PC-9 (cell line): ENCODE results near the gene PTDSS2. TPM values are rescaled to one million over a fixed set of nuclear protein-coding genes. Genes with fewer than 3 reads are reported as not detected.

Experiments used
- BruUV-seq: library from RNA; stranded (reverse); fragments of 400-500 nt; replicated peaks from 2 replicates; lab custom pipeline; 2021; lab: Mats Ljungman, UMichigan
- CTCF ChIA-PET: fragments of 300-600 bp; sonication (Branson Sonifier 250); formaldehyde crosslinking; loops from one replicate; lab custom pipeline; 2022; ENCODE audit warnings: antibody characterized with exemption; lab: Charles Lee
- POLR2A ChIA-PET: fragments of 300-600 bp; sonication (Branson Sonifier 250); formaldehyde crosslinking; loops from one replicate; lab custom pipeline; 2022; ENCODE audit warnings: antibody characterized with exemption; ENCODE audit not compliant: unreplicated experiment; lab: Charles Lee
- DNase-seq, 2 experiments: peaks; one replicate each; pipeline versions ENCODE4 v3.0.0 to v3.0.0-alpha.2; 2015 to 2022; ENCODE audit warnings: mixed read lengths in 1 of 2
- H2AFZ ChIP-seq: fragments of 200-600 bp; sonication (generic); 2 replicates; pipeline ENCODE4 v1.8.1; 2017; ENCODE audit warnings: antibody characterized with exemption
- H3F3A ChIP-seq: fragments of 200-600 bp; sonication (generic); 2 replicates; pipeline ENCODE4 v1.8.1; 2017; ENCODE audit warnings: antibody characterized with exemption, mild to moderate bottlenecking, low read depth; ENCODE audit not compliant: insufficient read depth
- H3K27ac ChIP-seq: fragments of 200-600 bp; sonication (generic); 2 replicates; pipeline ENCODE4 v1.6.1; 2016; ENCODE audit warnings: mixed run types
- H3K27me3 ChIP-seq: fragments of 200-600 bp; sonication (generic); 2 replicates; pipeline ENCODE4 v1.6.1; 2016; ENCODE audit warnings: low read depth, mixed run types; ENCODE audit not compliant: insufficient read depth
- H3K36me3 ChIP-seq: fragments of 200-600 bp; sonication (generic); 2 replicates; pipeline ENCODE4 v1.6.1; 2016; ENCODE audit warnings: low read depth, mixed run types
- H3K4me1 ChIP-seq: fragments of 200-600 bp; sonication (generic); replicated peaks from 2 replicates; pipeline ENCODE4 v1.6.1; 2016; ENCODE audit warnings: mixed run types; ENCODE audit not compliant: insufficient read depth
- H3K4me2 ChIP-seq: fragments of 200-600 bp; sonication (generic); 2 replicates; pipeline ENCODE4 v1.6.1; 2017; ENCODE audit warnings: mixed run types
- H3K4me3 ChIP-seq: fragments of 200-600 bp; sonication (generic); 2 replicates; pipeline ENCODE4 v1.6.1; 2016; ENCODE audit warnings: mixed run types
- H3K79me2 ChIP-seq: fragments of 200-600 bp; sonication (generic); 2 replicates; pipeline ENCODE4 v1.6.1; 2017; ENCODE audit warnings: low read depth, mixed run types
- H3K9me2 ChIP-seq: fragments of 200-600 bp; sonication (generic); 2 replicates; pipeline ENCODE4 v1.8.1; 2017; ENCODE audit warnings: mild to moderate bottlenecking; ENCODE audit not compliant: insufficient read depth
- H3K9me3 ChIP-seq: fragments of 200-600 bp; sonication (generic); 2 replicates; pipeline ENCODE4 v1.8.1; 2016; ENCODE audit warnings: low read depth; ENCODE audit not compliant: insufficient read depth
- H4K20me1 ChIP-seq: fragments of 200-600 bp; sonication (generic); 2 replicates; pipeline ENCODE4 v1.8.1; 2017; ENCODE audit not compliant: insufficient read depth
- EZH2 ChIP-seq: fragments of 200-600 bp; sonication (generic); IDR thresholded peaks from 2 replicates; pipeline ENCODE4 v1.8.0; 2017; ENCODE audit warnings: antibody characterized with exemption, low read depth
- intact Hi-C: fragments of 100-400 bp; cut with micrococcal nuclease; formaldehyde crosslinking; loops from one replicate; pipeline ENCODE4 v1.10.0; 2022; ENCODE audit not compliant: unreplicated experiment
- total RNA-seq: library from RNA; stranded (reverse); gene quantifications from 2 replicates; pipeline ENCODE4 v1.2.3, GENCODE V29; 2021
- TF ChIP-seq, protein P1 (sequence below): fragments of 200-600 bp; sonication (generic); conservative IDR thresholded peaks from 2 replicates; pipeline ENCODE4 v1.6.1; 2017; ENCODE audit warnings: mixed run types, antibody characterized with exemption, mild to moderate bottlenecking, moderate library complexity

PTDSS2 gene
- total RNA-seq, 1 experiment from 2014 or later, result 32.5 TPM

DNA sequence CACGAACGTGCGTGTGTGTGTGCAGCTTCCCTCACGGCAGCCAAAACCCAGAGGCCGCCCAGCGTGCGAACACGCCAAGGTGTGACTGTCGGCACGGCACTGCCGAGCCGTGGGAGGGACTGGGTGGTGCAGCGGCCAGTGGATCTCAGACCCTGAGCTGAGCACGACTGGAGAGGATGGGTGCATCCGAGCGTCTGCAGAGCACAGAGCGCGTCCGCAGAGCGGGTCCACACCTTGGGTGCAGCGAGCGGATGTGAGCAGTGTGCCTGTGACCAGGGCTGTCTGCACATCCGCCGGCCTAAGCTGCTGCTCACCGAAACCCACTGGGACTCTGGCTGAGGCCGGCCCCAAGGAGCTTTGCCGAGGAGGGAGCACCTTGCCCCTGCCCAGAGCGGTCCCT lies 22.7 kb downstream of the PTDSS2 start:
- BruUV-seq, result no TSS peak
- intact Hi-C loops, result no loop called here
- H3K9me3 ChIP-seq, result no peaks in the 10 kb centered on the region
- no peaks in the 10 kb centered on the region for H3K79me2 ChIP-seq
- no peak overlapping the region for H3K4me3 ChIP-seq
- H3F3A ChIP-seq, result no peaks in the 10 kb centered on the region
- no peak overlapping the region for H3K27ac ChIP-seq
- no peaks in the 10 kb centered on the region for H3K4me1 ChIP-seq
- no peaks in the 10 kb centered on the region for H3K9me2 ChIP-seq
- CTCF ChIA-PET, result no interaction called here
- no peaks in the 10 kb centered on the region for H3K36me3 ChIP-seq
- POLR2A ChIA-PET, result no interaction called here
- H3K4me2 ChIP-seq, result no peak overlapping the region
- no peaks in the 10 kb centered on the region for H4K20me1 ChIP-seq
- H3K27me3 ChIP-seq, result no peaks in the 10 kb centered on the region
- TF ChIP-seq, protein P1, sequence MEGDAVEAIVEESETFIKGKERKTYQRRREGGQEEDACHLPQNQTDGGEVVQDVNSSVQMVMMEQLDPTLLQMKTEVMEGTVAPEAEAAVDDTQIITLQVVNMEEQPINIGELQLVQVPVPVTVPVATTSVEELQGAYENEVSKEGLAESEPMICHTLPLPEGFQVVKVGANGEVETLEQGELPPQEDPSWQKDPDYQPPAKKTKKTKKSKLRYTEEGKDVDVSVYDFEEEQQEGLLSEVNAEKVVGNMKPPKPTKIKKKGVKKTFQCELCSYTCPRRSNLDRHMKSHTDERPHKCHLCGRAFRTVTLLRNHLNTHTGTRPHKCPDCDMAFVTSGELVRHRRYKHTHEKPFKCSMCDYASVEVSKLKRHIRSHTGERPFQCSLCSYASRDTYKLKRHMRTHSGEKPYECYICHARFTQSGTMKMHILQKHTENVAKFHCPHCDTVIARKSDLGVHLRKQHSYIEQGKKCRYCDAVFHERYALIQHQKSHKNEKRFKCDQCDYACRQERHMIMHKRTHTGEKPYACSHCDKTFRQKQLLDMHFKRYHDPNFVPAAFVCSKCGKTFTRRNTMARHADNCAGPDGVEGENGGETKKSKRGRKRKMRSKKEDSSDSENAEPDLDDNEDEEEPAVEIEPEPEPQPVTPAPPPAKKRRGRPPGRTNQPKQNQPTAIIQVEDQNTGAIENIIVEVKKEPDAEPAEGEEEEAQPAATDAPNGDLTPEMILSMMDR, result no peak
- TF ChIP-seq EZH2, result no peak
- no peak for DNase-seq
- no peak overlapping the region for H2AFZ ChIP-seq

DNA sequence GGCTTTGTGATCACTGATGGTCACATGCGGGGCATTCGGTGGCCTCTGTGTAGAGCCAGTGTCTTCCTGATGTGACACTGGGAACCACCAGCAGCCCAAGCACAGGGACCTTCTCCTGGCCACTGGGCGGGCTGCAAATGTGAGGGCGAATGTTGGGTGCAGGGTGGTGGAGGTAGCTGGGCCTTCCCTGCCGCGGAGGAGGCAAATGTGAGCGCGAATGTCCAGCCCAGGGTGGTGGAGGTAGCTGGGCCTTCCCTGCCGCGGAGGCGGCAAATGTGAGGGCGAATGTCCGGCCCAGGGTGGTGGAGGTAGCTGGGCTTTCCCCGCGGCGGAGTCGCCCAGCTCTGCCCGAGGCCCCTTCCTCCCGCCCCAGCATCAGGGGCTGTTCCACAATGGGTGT lies 23.3 kb downstream of the PTDSS2 start:
- CTCF ChIA-PET, result no interaction called here
- DNase-seq, result no peak
- H3K9me2 ChIP-seq, result no peaks in the 10 kb centered on the region
- BruUV-seq, result no TSS peak
- no peaks in the 10 kb centered on the region for H3K4me1 ChIP-seq
- H4K20me1 ChIP-seq, result no peaks in the 10 kb centered on the region
- no peaks in the 10 kb centered on the region for H3K9me3 ChIP-seq
- intact Hi-C loops, result no loop called here
- H3K27me3 ChIP-seq, result no peaks in the 10 kb centered on the region
- no peaks in the 10 kb centered on the region for H3K36me3 ChIP-seq
- no peak overlapping the region for H3K4me2 ChIP-seq
- no peaks in the 10 kb centered on the region for H3F3A ChIP-seq
- no peaks in the 10 kb centered on the region for H3K79me2 ChIP-seq
- no peak for TF ChIP-seq EZH2
- no peak overlapping the region for H2AFZ ChIP-seq
- POLR2A ChIA-PET, result no interaction called here
- H3K27ac ChIP-seq, result no peak overlapping the region
- no peak overlapping the region for H3K4me3 ChIP-seq

DNA sequence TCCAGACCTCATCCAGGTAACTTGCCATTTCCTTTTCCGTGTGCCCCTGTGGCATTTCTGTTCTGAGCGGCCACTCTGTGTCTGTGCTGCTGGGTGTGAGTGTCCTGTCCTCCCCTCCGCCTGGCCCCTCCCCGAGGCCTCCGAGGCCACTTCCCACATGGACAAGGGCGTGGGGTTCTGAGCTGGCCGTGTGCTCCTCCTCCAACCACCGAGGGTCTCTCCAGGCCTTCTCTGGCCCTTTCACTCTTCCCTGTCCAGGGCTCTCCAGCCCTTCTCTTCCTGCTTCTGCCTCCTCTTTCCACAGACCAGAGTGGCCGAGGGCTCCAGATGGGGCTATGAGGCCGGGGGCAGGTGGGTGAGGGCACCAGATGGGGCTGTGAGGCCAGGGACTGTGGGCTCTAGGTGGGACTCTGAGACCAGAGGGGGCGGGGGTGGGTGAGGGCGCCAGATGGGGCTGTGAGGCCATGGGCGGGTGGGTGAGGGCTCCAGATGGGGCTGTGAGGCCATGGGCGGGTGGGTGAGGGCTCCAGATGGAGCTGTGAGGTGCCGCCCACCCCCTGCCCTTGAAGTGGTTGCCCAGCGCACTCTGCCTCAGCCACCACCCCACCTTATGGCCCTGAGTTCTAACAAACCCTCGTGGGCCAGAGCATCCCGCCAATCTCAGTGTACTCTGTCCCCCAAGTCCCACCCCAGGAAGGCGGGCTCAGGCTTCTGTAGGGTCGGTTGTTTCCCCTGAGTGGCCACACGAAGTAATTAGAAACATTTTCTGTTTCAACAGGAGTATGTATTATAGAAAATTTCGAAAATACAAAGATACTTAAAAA lies 24.1 kb downstream of the PTDSS2 start:
- Histone ChIP-seq H3K79me2 (no peaks in the 10 kb centered on the region), H3K36me3 (no peaks in the 10 kb centered on the region)
- TF ChIP-seq, protein P1, result no peak
- no peak for TF ChIP-seq EZH2

More for the DNA sequence above, 24.1 kb downstream of the PTDSS2 start:
- ChIA-PET CTCF (no interaction called here), POLR2A (no interaction called here)
- no peaks in the 10 kb centered on the region for H4K20me1 ChIP-seq
- BruUV-seq, result no TSS peak
- H3K4me2 ChIP-seq, result no peak overlapping the region
- H3K4me1 ChIP-seq, result no peaks in the 10 kb centered on the region
- no peaks in the 10 kb centered on the region for H3K9me3 ChIP-seq
- DNase-seq, result no peak
- no peak overlapping the region for H3K27ac ChIP-seq
- no peaks in the 10 kb centered on the region for H3K27me3 ChIP-seq
- H3F3A ChIP-seq, result no peaks in the 10 kb centered on the region
- intact Hi-C loops, result no loop called here
- no peaks in the 10 kb centered on the region for H3K9me2 ChIP-seq
- H3K4me3 ChIP-seq, result no peak overlapping the region
- no peak overlapping the region for H2AFZ ChIP-seq
